HepG2 (cell line): ENCODE data around the gene NR2F1-AS1. TPM values are rescaled to one million over a fixed set of nuclear protein-coding genes. Genes with fewer than 3 reads are reported as not detected.

Experiments
- ATF1 ChIP-seq: IDR thresholded peaks from 2 replicates; pipeline ENCODE4 v1.6.1; 2016; ENCODE audit warnings: mild to moderate bottlenecking, control low read depth
- BORCS8-MEF2B ChIP-seq: sonication (generic); formaldehyde crosslinking; IDR thresholded peaks from 2 replicates; pipeline ENCODE4 v1.8.0; 2022; ENCODE audit warnings: mild to moderate bottlenecking, missing genetic modification reagents
- CHD2 ChIP-seq: IDR thresholded peaks from 2 replicates; pipeline ENCODE4 v1.6.1; 2011; ENCODE audit warnings: low read depth, low read length, improper control_type of control experiment
- DPF2 ChIP-seq: sonication (generic); formaldehyde crosslinking; IDR thresholded peaks from 2 replicates; pipeline ENCODE4 v1.4.0; 2020; ENCODE audit warnings: mild to moderate bottlenecking, low read depth, missing genetic modification reagents, borderline replicate concordance
- HMGXB4 ChIP-seq, 2 experiments: sonication (generic) in 1 of 2; formaldehyde crosslinking in 1 of 2; IDR thresholded peaks; 2 replicates each; pipeline versions ENCODE4 v1.4.0 to v1.6.1; 2018 to 2020; ENCODE audit warnings: missing genetic modification reagents in 2 of 2, borderline replicate concordance in 1 of 2, low read depth in 1 of 2, mild to moderate bottlenecking in 1 of 2, missing biosample characterization in 1 of 2
- HNF4G ChIP-seq, 2 experiments: sonication (generic) in 1 of 2; formaldehyde crosslinking in 1 of 2; IDR thresholded peaks; 2 replicates each; pipeline versions ENCODE4 v1.4.0 to v1.6.1; 2011 to 2020; ENCODE audit warnings: borderline replicate concordance in 2 of 2, low read depth in 2 of 2, mild to moderate bottlenecking in 2 of 2, low read length in 1 of 2, missing genetic modification reagents in 1 of 2, moderate library complexity in 1 of 2
- HOXA3 ChIP-seq: sonication (generic); formaldehyde crosslinking; IDR thresholded peaks from 2 replicates; pipeline ENCODE4 v1.5.0; 2020; ENCODE audit warnings: missing genetic modification reagents
- MED1 ChIP-seq: sonication (generic); formaldehyde crosslinking; IDR thresholded peaks from 2 replicates; pipeline ENCODE4 v1.4.0; 2020; ENCODE audit warnings: missing genetic modification reagents
- PRDM4 ChIP-seq: sonication (generic); formaldehyde crosslinking; IDR thresholded peaks from 2 replicates; pipeline ENCODE4 v1.9.0; 2021; ENCODE audit warnings: missing genetic modification reagents, borderline replicate concordance
- RFX3 ChIP-seq: IDR thresholded peaks from 2 replicates; pipeline ENCODE4 v1.6.1; 2016; ENCODE audit warnings: missing biosample characterization, missing genetic modification reagents
- SNRNP70 ChIP-seq: fragments of 200-400 bp; formaldehyde crosslinking; IDR thresholded peaks from 2 replicates; pipeline ENCODE4 v1.6.1; 2017; ENCODE audit warnings: mild to moderate bottlenecking, low read depth, low read length, moderate library complexity
- SP4 ChIP-seq: sonication (generic); formaldehyde crosslinking; IDR thresholded peaks from 2 replicates; pipeline ENCODE4 v1.8.1; 2023; ENCODE audit warnings: mild to moderate bottlenecking, missing genetic modification reagents
- SPEN ChIP-seq: sonication (generic); formaldehyde crosslinking; IDR thresholded peaks from 2 replicates; pipeline ENCODE4 v1.5.1; 2020; ENCODE audit warnings: low read depth, mild to moderate bottlenecking, missing genetic modification reagents
- SYNCRIP ChIP-seq: fragments of 200-400 bp; formaldehyde crosslinking; IDR thresholded peaks from 2 replicates; pipeline ENCODE4 v1.6.1; 2018; ENCODE audit warnings: mild to moderate bottlenecking, low read depth, low read length; ENCODE audit not compliant: insufficient read depth
- ZKSCAN1 ChIP-seq: fragments of 150-350 bp; IDR thresholded peaks from 2 replicates; pipeline ENCODE4 v1.6.1; 2014; ENCODE audit warnings: low read length
- ZNF124 ChIP-seq: sonication (generic); formaldehyde crosslinking; IDR thresholded peaks from 2 replicates; pipeline ENCODE4 v1.4.0; 2020; ENCODE audit warnings: missing genetic modification reagents
- ZNF512 ChIP-seq: sonication (generic); formaldehyde crosslinking; IDR thresholded peaks from 2 replicates; pipeline ENCODE4 v1.4.0; 2020; ENCODE audit warnings: mild to moderate bottlenecking, missing genetic modification reagents
- ZNF574 ChIP-seq: sonication (generic); formaldehyde crosslinking; IDR thresholded peaks from 2 replicates; pipeline ENCODE4 v1.4.0; 2020; ENCODE audit warnings: missing genetic modification reagents
- ZSCAN22 ChIP-seq: sonication (generic); formaldehyde crosslinking; IDR thresholded peaks from 2 replicates; pipeline ENCODE4 v1.4.0; 2020; ENCODE audit warnings: mild to moderate bottlenecking, missing genetic modification reagents
- polyA plus RNA-seq, 8 experiments: library from polyadenylated mRNA; depleted of rRNA in 3 of 8; stranded (reverse) in 7 of 8; unstranded in 1 of 8; fragments of >200 nt; fragmentation: Illumina TruSeq in 4 of 8; extraction: Trizol in 4 of 8; gene quantifications; 2 replicates each; pipeline versions ENCODE4 v1.2.1 to v1.2.3, GENCODE V29; 2011 to 2016; ENCODE audit warnings: low read depth in 4 of 8, missing spikeins in 1 of 8, mixed read lengths in 1 of 8; ENCODE audit not compliant: insufficient read depth in 1 of 8
- total RNA-seq, 5 experiments: library from RNA; depleted of rRNA; stranded (reverse); fragments of >200 nt; fragmentation: Illumina TruSeq; extraction: Trizol; gene quantifications; 2 replicates each; pipeline ENCODE4 v1.2.3, GENCODE V29; 2016; ENCODE audit warnings: low read depth in 1 of 5

The NR2F1-AS1 gene
- total and polyA plus RNA-seq, 2 of the 13 experiments (the other 11 are each of a cell fraction or from before 2014, with no cell fraction given): 2.8 TPM

- TF ChIP-seq HMGXB4 (CRISPR knock-in tag; IDR thresholded peaks at IDR 0.05; ENCODE audit: borderline replicate concordance in 1 of 2, low read depth in 1 of 2) (peak; percentile 35 to 41; a peak in 2 of 4 replicates), SNRNP70 (no peak), HOXA3 (CRISPR knock-in tag) (peak; percentile 53; the same call in 1 of the 2 replicates), ZSCAN22 (peak; percentile 45; the same call in 1 of the 2 replicates), SP4 (CRISPR knock-in tag) (peak; percentile 39; the same call in 1 of the 2 replicates), ZKSCAN1 (peak; percentile 13; the same call in 1 of the 2 replicates), SPEN (CRISPR knock-in tag) (peak; percentile 70), ZNF574 (peak; percentile 75), BORCS8-MEF2B (CRISPR knock-in tag) (peak; percentile 77), DPF2 (CRISPR knock-in tag) (peak; percentile 66; the same call in 1 of the 2 replicates), HNF4G (IDR thresholded peaks at IDR 0.05; ENCODE audit: borderline replicate concordance, low read depth, low read length) (peak; percentile 72), HNF4G (CRISPR knock-in tag; IDR thresholded peaks at IDR 0.05; ENCODE audit: borderline replicate concordance, low read depth) (no peak), RFX3 (peak; percentile 36; the same call in 1 of the 2 replicates), ATF1 (CRISPR knock-in tag) (peak; percentile 50; the same call in 1 of the 2 replicates), PRDM4 (no peak), SYNCRIP (no peak), ZNF512 (0 out of 2 replicates have a peak, but pooled peaks have one; percentile 56), MED1 (CRISPR knock-in tag) (peak; percentile 73), CHD2 (0 out of 2 replicates have a peak, but pooled peaks have one; percentile 41), ZNF124 (CRISPR knock-in tag) (no peak)
Measured at GRCh38 chr5:93582677-93583438, 1.8 kb upstream of the NR2F1-AS1 start, which contains the start of gene NR2F1 (continued).
